Kidney (tissue), 14 donors: Measurements from ENCODE around the gene C3orf70. TPM values are rescaled to one million over a fixed set of nuclear protein-coding genes. Genes with fewer than 3 reads are reported as not detected.

Experiments
- DNase-seq, 5 donors: peaks; one replicate each; pipeline ENCODE4 v3.0.0-alpha.2; 2013 to 2020
- FAIRE-seq: peaks from 2 replicates; lab custom pipeline; 2012; peaks lifted over from hg19 to GRCh38; lab: Jason Lieb, UNC
- H3K27ac ChIP-seq, 2 donors: one replicate each; pipeline ENCODE4 v1.7.0; 2013; ENCODE audit warnings: low read depth in 2 of 2, low read length in 2 of 2, inconsistent platforms in 1 of 2
- H3K27me3 ChIP-seq: one replicate; pipeline ENCODE4 v1.7.1; 2013; ENCODE audit warnings: low read length, inconsistent platforms; ENCODE audit not compliant: control insufficient read depth, insufficient read depth
- H3K36me3 ChIP-seq, 3 donors: one replicate each; pipeline versions ENCODE4 v1.7.0 to v1.7.1; 2013; ENCODE audit warnings: low read length in 3 of 3, control low read depth in 1 of 3, inconsistent platforms in 1 of 3; ENCODE audit not compliant: insufficient read depth in 3 of 3, control insufficient read depth in 2 of 3
- H3K4me1 ChIP-seq, 3 donors: one replicate each; pipeline versions ENCODE4 v1.7.0 to v1.7.1; 2013; ENCODE audit warnings: low read length in 3 of 3, inconsistent platforms in 1 of 3, low read depth in 1 of 3; ENCODE audit not compliant: control insufficient read depth in 2 of 3, insufficient read depth in 2 of 3
- H3K4me3 ChIP-seq, 3 donors: one replicate each; pipeline versions ENCODE4 v1.7.0 to v1.8.1; 2013; ENCODE audit warnings: low read length in 3 of 3, control low read depth in 1 of 3, inconsistent platforms in 1 of 3
- H3K9ac ChIP-seq, 3 donors: one replicate each; pipeline versions ENCODE4 v1.7.0 to v1.7.1; 2013; ENCODE audit warnings: low read length in 3 of 3, control low read depth in 1 of 3, inconsistent platforms in 1 of 3
- H3K9me3 ChIP-seq, 3 donors: one replicate each; pipeline versions ENCODE4 v1.7.0 to v1.7.1; 2013; ENCODE audit warnings: low read length in 3 of 3, control low read depth in 1 of 3, inconsistent platforms in 1 of 3; ENCODE audit not compliant: control insufficient read depth in 2 of 3, insufficient read depth in 1 of 3
- intact Hi-C: fragments of 100-400 bp; cut with DNase I; formaldehyde crosslinking; loops from one replicate; pipeline ENCODE4 v1.11.1; 2022
- polyA plus RNA-seq: library from polyadenylated mRNA; stranded (reverse); fragments of 350-450 nt; fragmentation: Illumina TruSeq; extraction: RNeasy Lipid Tissue Mini Kit (QIAGEN cat#74804); gene quantifications from one replicate; pipeline ENCODE4 v1.2.3, GENCODE V29; 2014; ENCODE audit warnings: low read depth, low replicate concordance; ENCODE audit not compliant: insufficient read depth
- total RNA-seq: library from RNA; stranded (reverse); fragmentation: NEBNext Ultra II Directional; extraction: Animal tissue kit (Norgen Biotek cat#: 25700); gene quantifications from one replicate; pipeline ENCODE4 v1.2.1, GENCODE V29; 2021
- TF ChIP-seq, protein P1 (sequence below): IDR thresholded peaks from 3 replicates; pipeline ENCODE4 v1.5.1; 2012; ENCODE audit warnings: mild to moderate bottlenecking, moderate library complexity, borderline replicate concordance; ENCODE audit not compliant: insufficient read depth; ENCODE audit errors: extremely low read depth
- donor health status: control.
- donor health status: control.
- donor health status: control.
- donor health status: control.
- donor health status: control.
- donor health status: DM: yes; HTN: yes; CAD: no.
- donor health status: Normal renal cell carcinoma (clear cell type).

The C3orf70 gene
- total and polyA plus RNA-seq, 2 donors from 2014 or later, result 0.69 to 2.8 TPM

GRCh38 chr3:185030951-185031350, 121.9 kb downstream of the C3orf70 start:
- no peak overlapping the region for H3K27ac ChIP-seq
- H3K9me3 ChIP-seq, result no peaks in the 10 kb centered on the region
- H3K4me1 ChIP-seq, result no peaks in the 10 kb centered on the region
- intact Hi-C loops, result no loop called here
- FAIRE-seq (no peak), DNase-seq (no peak)
- no peak overlapping the region for H3K9ac ChIP-seq
- H3K36me3 ChIP-seq, result peaks cover 0 to 5% (median 2%) of the 10 kb centered on the region in 3 donors
- no peaks in the 10 kb centered on the region for H3K27me3 ChIP-seq
- H3K4me3 ChIP-seq, result no peak overlapping the region
- TF ChIP-seq, protein P1, sequence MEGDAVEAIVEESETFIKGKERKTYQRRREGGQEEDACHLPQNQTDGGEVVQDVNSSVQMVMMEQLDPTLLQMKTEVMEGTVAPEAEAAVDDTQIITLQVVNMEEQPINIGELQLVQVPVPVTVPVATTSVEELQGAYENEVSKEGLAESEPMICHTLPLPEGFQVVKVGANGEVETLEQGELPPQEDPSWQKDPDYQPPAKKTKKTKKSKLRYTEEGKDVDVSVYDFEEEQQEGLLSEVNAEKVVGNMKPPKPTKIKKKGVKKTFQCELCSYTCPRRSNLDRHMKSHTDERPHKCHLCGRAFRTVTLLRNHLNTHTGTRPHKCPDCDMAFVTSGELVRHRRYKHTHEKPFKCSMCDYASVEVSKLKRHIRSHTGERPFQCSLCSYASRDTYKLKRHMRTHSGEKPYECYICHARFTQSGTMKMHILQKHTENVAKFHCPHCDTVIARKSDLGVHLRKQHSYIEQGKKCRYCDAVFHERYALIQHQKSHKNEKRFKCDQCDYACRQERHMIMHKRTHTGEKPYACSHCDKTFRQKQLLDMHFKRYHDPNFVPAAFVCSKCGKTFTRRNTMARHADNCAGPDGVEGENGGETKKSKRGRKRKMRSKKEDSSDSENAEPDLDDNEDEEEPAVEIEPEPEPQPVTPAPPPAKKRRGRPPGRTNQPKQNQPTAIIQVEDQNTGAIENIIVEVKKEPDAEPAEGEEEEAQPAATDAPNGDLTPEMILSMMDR, result no peak

DNA sequence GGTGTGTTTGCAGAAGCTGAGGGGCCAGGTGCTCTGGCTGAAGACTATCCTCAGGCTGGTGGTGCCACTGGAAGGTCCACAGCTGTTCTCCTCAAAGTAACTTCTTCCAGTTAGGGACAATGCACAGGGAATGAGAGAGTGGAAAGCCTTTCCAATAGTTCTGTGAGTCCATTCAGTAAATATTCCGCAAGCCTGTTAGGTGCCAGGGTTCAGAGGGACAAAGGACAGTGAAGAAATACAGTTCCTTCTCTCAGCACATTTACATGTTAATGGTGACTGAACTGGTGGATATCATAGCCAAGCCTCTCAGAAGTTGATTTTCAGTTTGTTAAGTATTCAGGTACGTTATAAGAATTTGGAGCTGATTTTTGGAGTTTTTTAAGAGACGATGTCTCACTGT, 122.5 kb downstream of the C3orf70 start:
- no peak overlapping the region for H3K9ac ChIP-seq
- peaks cover 2 to 7% (median 5%) of the 10 kb centered on the region in 3 donors for H3K36me3 ChIP-seq
- H3K4me1 ChIP-seq, result no peaks in the 10 kb centered on the region
- DNase-seq (no peak), FAIRE-seq (no peak)
- no peak overlapping the region for H3K4me3 ChIP-seq
- no peaks in the 10 kb centered on the region for H3K27me3 ChIP-seq
- no peak overlapping the region for H3K27ac ChIP-seq
- no peaks in the 10 kb centered on the region for H3K9me3 ChIP-seq
- TF ChIP-seq, protein P1, result no peak
- intact Hi-C loops, result no loop called here

- no peaks in the 10 kb centered on the region for H3K9me3 ChIP-seq
- TF ChIP-seq, protein P1, result no peak
- intact Hi-C loops, result no loop called here
- H3K4me1 ChIP-seq, result no peaks in the 10 kb centered on the region
- no peaks in the 10 kb centered on the region for H3K27me3 ChIP-seq
- H3K27ac ChIP-seq, result no peak overlapping the region
- no peak overlapping the region for H3K9ac ChIP-seq
- H3K36me3 ChIP-seq, result peaks cover 2 to 7% (median 7%) of the 10 kb centered on the region in 3 donors
- DNase-seq (no peak), FAIRE-seq (no peak)
- H3K4me3 ChIP-seq, result no peak overlapping the region
Measured at GRCh38 chr3:185029086-185029485, 123.8 kb downstream of the C3orf70 start.

GRCh38 chr3:185028121-185028520, 124.7 kb downstream of the C3orf70 start:
- no peak overlapping the region for H3K9ac ChIP-seq
- no peak overlapping the region for H3K4me3 ChIP-seq
- no peak overlapping the region for H3K27ac ChIP-seq
- TF ChIP-seq, protein P1, result no peak
- FAIRE-seq (no peak), DNase-seq (no peak)
- H3K4me1 ChIP-seq, result no peaks in the 10 kb centered on the region
- intact Hi-C loops, result no loop called here
- no peaks in the 10 kb centered on the region for H3K9me3 ChIP-seq
- no peaks in the 10 kb centered on the region for H3K27me3 ChIP-seq
- peaks cover 2 to 7% (median 7%) of the 10 kb centered on the region in 3 donors for H3K36me3 ChIP-seq
